ENCODE measurements around the gene LTV1.

DNA sequence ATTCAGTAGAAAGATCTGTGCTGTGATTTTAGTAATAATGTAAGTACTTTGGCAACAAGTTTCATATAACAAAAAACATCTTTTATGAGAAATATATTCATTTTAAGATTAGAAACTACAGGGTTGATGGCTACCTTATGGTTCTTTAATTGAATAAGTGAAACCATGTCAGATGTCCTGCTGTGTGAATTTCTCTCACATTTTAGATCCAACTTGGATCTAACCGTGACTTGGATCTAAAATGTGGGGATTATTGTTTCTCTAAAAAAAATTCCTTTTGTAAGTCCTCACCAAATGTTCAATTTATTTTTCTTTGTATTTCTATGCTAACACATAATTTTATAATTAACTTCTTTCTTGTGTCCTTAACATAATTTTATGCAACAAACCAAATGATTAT lies 51.5 kb downstream of the LTV1 start:
- TF ChIP-seq, protein P1, sequence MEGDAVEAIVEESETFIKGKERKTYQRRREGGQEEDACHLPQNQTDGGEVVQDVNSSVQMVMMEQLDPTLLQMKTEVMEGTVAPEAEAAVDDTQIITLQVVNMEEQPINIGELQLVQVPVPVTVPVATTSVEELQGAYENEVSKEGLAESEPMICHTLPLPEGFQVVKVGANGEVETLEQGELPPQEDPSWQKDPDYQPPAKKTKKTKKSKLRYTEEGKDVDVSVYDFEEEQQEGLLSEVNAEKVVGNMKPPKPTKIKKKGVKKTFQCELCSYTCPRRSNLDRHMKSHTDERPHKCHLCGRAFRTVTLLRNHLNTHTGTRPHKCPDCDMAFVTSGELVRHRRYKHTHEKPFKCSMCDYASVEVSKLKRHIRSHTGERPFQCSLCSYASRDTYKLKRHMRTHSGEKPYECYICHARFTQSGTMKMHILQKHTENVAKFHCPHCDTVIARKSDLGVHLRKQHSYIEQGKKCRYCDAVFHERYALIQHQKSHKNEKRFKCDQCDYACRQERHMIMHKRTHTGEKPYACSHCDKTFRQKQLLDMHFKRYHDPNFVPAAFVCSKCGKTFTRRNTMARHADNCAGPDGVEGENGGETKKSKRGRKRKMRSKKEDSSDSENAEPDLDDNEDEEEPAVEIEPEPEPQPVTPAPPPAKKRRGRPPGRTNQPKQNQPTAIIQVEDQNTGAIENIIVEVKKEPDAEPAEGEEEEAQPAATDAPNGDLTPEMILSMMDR (conservative IDR thresholded peaks at IDR 0.05; ENCODE audit: low read depth, low read length): no peak
- no peak for TF ChIP-seq EZH2phosphoT487 (IDR thresholded peaks at IDR 0.05; ENCODE audit: borderline replicate concordance, low read length)
